ENCODE results near the gene ZNF181.

- TF ChIP-seq CTCF (conservative IDR thresholded peaks at IDR 0.05; ENCODE audit: low read depth, low read length) (no peak), EZH2 (IDR thresholded peaks at IDR 0.05; ENCODE audit: borderline replicate concordance, low read depth, low read length, poor library complexity, severe bottlenecking) (no peak)
These were observed 32.3 kb downstream of the ZNF181 start for GRCh38 chr19:34766386-34766785.
